Measurements from ENCODE around the gene SREBF2. TPM values are rescaled to one million over a fixed set of nuclear protein-coding genes. Genes with fewer than 3 reads are reported as not detected.

SREBF2 gene
- total RNA-seq, 4 donors from 2014 or later = 97.5 to 160 (median 146) TPM

GRCh38 chr22:41920271-41920976 lies 87.5 kb downstream of the SREBF2 start:
- Histone ChIP-seq H3K9me3 (no peaks in the 10 kb centered on the region), H3K4me1 (peaks cover 23% of the 10 kb centered on the region), H3K36me3 (no peaks in the 10 kb centered on the region), H3K27ac (no peak overlapping the region), H3K4me3 (peak overlapping the region; percentile 52), H3K27me3 (peaks cover 30% of the 10 kb centered on the region)
- no peak for TF ChIP-seq POLR2A (IDR thresholded peaks at IDR 0.05)
- TF ChIP-seq CTCF (IDR thresholded peaks at IDR 0.05) = no peak
- no peak for TF ChIP-seq EP300 (IDR thresholded peaks at IDR 0.05)
- TF ChIP-seq POLR2AphosphoS5 (IDR thresholded peaks at IDR 0.05) = no peak
- no peak for DNase-seq (ENCODE audit: low spot score in 2 of 2)
- WGBS = 68% methylated on average over 12 of the region's 21 CpGs

GRCh38 chr22:41922328-41922727 lies 89.4 kb downstream of the SREBF2 start:
- no peak overlapping the region for H3K27ac ChIP-seq
- 83% methylated on average over 5 of the region's 5 CpGs for WGBS
- H3K27me3 ChIP-seq = peaks cover 33% of the 10 kb centered on the region
- no peaks in the 10 kb centered on the region for H3K9me3 ChIP-seq
- H3K36me3 ChIP-seq = no peaks in the 10 kb centered on the region
- TF ChIP-seq POLR2A (IDR thresholded peaks at IDR 0.05) (no peak), EP300 (IDR thresholded peaks at IDR 0.05) (no peak), CTCF (IDR thresholded peaks at IDR 0.05) (no peak), POLR2AphosphoS5 (IDR thresholded peaks at IDR 0.05) (no peak)
- no peak overlapping the region for H3K4me3 ChIP-seq
- DNase-seq (ENCODE audit: low spot score in 2 of 2) = no peak
- peaks cover 34% of the 10 kb centered on the region for H3K4me1 ChIP-seq

GRCh38 chr22:41922940-41923594 lies 90.2 kb downstream of the SREBF2 start:
- DNase-seq (ENCODE audit: low spot score in 2 of 2) = no peak
- Histone ChIP-seq H3K36me3 (no peaks in the 10 kb centered on the region), H3K27ac (no peak overlapping the region), H3K9me3 (no peaks in the 10 kb centered on the region), H3K27me3 (peaks cover 27% of the 10 kb centered on the region), H3K4me1 (peaks cover 28% of the 10 kb centered on the region), H3K4me3 (no peak overlapping the region)
- TF ChIP-seq EP300 (IDR thresholded peaks at IDR 0.05) (no peak), POLR2A (IDR thresholded peaks at IDR 0.05) (no peak), POLR2AphosphoS5 (IDR thresholded peaks at IDR 0.05) (no peak), CTCF (IDR thresholded peaks at IDR 0.05) (no peak)
- 97% methylated on average over 4 of the region's 4 CpGs for WGBS

- no peak for TF ChIP-seq POLR2A (IDR thresholded peaks at IDR 0.05)
- Histone ChIP-seq H3K9me3 (no peaks in the 10 kb centered on the region), H3K27ac (no peak overlapping the region), H3K4me3 (no peak overlapping the region), H3K4me1 (peaks cover 26% of the 10 kb centered on the region), H3K36me3 (no peaks in the 10 kb centered on the region), H3K27me3 (peaks cover 25% of the 10 kb centered on the region)
- no peak for DNase-seq (ENCODE audit: low spot score in 2 of 2)
- 87% methylated on average over 14 of the region's 14 CpGs for whole genome bisulfite sequencing
These were observed 90.8 kb downstream of the SREBF2 start for GRCh38 chr22:41923595-41924276.

GRCh38 chr22:41925783-41926460 lies 93.0 kb downstream of the SREBF2 start:
- 14% methylated on average over 23 of the region's 48 CpGs for WGBS
- Histone ChIP-seq H3K9me3 (no peaks in the 10 kb centered on the region), H3K27me3 (peaks cover 21% of the 10 kb centered on the region), H3K36me3 (no peaks in the 10 kb centered on the region), H3K27ac (no peak overlapping the region), H3K4me1 (peaks cover 13% of the 10 kb centered on the region), H3K4me3 (peak overlapping the region; percentile 60)
- no peak for DNase-seq (ENCODE audit: low spot score in 2 of 2)
- TF ChIP-seq POLR2A (IDR thresholded peaks at IDR 0.05) (no peak), CTCF (IDR thresholded peaks at IDR 0.05) (peak; percentile 43 to 83)
